ENCODE measurements around the gene METTL18.

GRCh38 chr1:169779150-169779549 lies 15.6 kb downstream of the METTL18 start:
- TF ChIP-seq CTCF (IDR thresholded peaks at IDR 0.05) = no peak
- TF ChIP-seq POLR2A (IDR thresholded peaks at IDR 0.05) = no peak
